ENCODE data around the gene TSPAN15. TPM values are rescaled to one million over a fixed set of nuclear protein-coding genes. Genes with fewer than 3 reads are reported as not detected.

Gene TSPAN15
- total and polyA plus RNA-seq, 2 of the 4 experiments (the other 2 are of a cell fraction) = 0.48 TPM; not detected in 1

- Histone ChIP-seq H4K5ac (ENCODE audit: low read depth, low read length) (no peak overlapping the region), H3K9me3 (ENCODE audit: control insufficient read depth, insufficient read depth, low read length) (no peaks in the 10 kb centered on the region), H3K36me3 (ENCODE audit: control insufficient read depth, insufficient read depth, low read length) (no peaks in the 10 kb centered on the region), H2AK5ac (ENCODE audit: low read depth, low read length) (no peak overlapping the region), H3K9me1 (ENCODE audit: insufficient read depth, low read length) (peaks cover 9% of the 10 kb centered on the region), H3K23ac (ENCODE audit: low read depth, low read length) (no peak overlapping the region), H3K18ac (ENCODE audit: low read depth, low read length) (no peak overlapping the region), H2AK9ac (replicated peaks; ENCODE audit: low read depth, low read length, poor library complexity) (no peak overlapping the region), H4K20me1 (ENCODE audit: insufficient read depth, low read length) (no peaks in the 10 kb centered on the region), H3K9ac (ENCODE audit: low read depth, low read length) (no peak overlapping the region), H2AFZ (replicated peaks; ENCODE audit: low read length, poor library complexity) (no peak overlapping the region), H2BK5ac (ENCODE audit: low read depth, low read length, poor library complexity, severe bottlenecking) (no peak overlapping the region), H3K79me1 (ENCODE audit: low read depth in 1 of 2, low read length in 2 of 2) (no peaks in the 10 kb centered on the region), H3K27ac (ENCODE audit: insufficient read depth, low read length) (no peak overlapping the region), H3K4me2 (ENCODE audit: low read depth, low read length) (no peak overlapping the region), H3K4me3 (ENCODE audit: insufficient read depth, low read depth, low read length) (no peak overlapping the region), H2BK15ac (ENCODE audit: low read depth, low read length) (no peak overlapping the region), H3K14ac (replicated peaks; ENCODE audit: low read depth, low read length) (no peak overlapping the region), H2BK120ac (ENCODE audit: low read depth, low read length) (no peak overlapping the region), H3K56ac (ENCODE audit: extremely low read depth, insufficient read depth, low read length) (no peak overlapping the region), H4K8ac (ENCODE audit: low read depth in 2 of 2, low read length in 2 of 2) (no peak overlapping the region), H4K91ac (ENCODE audit: insufficient read depth, low read depth, low read length) (no peak overlapping the region), H2BK20ac (ENCODE audit: low read depth, low read length) (no peak overlapping the region), H3K4me1 (ENCODE audit: control insufficient read depth, insufficient read depth, low read length) (peaks cover 8% of the 10 kb centered on the region), H3K4ac (ENCODE audit: low read depth, low read length) (no peak overlapping the region), H3K27me3 (ENCODE audit: control insufficient read depth, insufficient read depth, low read length) (peaks cover 49% of the 10 kb centered on the region)
- ATAC-seq (ENCODE audit: low read depth) = no peak
- dilution Hi-C loops (cut with HindIII; ENCODE audit: low sequenced_read_pairs, unreplicated experiment) = no loop called here
- intact Hi-C loops (cut with micrococcal nuclease) = no loop called here
- DNase-seq = no peak
- ChIA-PET POLR2A (ENCODE audit: unreplicated experiment) (no interaction called here), CTCF (no interaction called here)
- in situ Hi-C loops (cut with MboI; ENCODE audit: low sequenced_read_pairs) = no loop called here
- TF ChIP-seq RFX5 (IDR thresholded peaks at IDR 0.05; ENCODE audit: low read depth, low read length) (no peak), BHLHE40 (IDR thresholded peaks at IDR 0.05; ENCODE audit: low read depth, low read length) (no peak), ELK1 (IDR thresholded peaks at IDR 0.05; ENCODE audit: borderline replicate concordance, low read depth, low read length) (no peak), RAD21 (IDR thresholded peaks at IDR 0.05; ENCODE audit: low read length) (no peak), FOS (IDR thresholded peaks at IDR 0.05; ENCODE audit: low read depth, low read length) (no peak), MXI1 (IDR thresholded peaks at IDR 0.05; ENCODE audit: borderline replicate concordance, low read depth, low read length) (no peak), RCOR1 (IDR thresholded peaks at IDR 0.05; ENCODE audit: insufficient replicate concordance, low read length) (no peak), POLR2A (IDR thresholded peaks at IDR 0.05; ENCODE audit: low read depth, low read length) (no peak), MAFK (IDR thresholded peaks at IDR 0.05; ENCODE audit: low read depth, low read length) (no peak), MAZ (IDR thresholded peaks at IDR 0.05; ENCODE audit: borderline replicate concordance, low read depth, low read length) (no peak), SMC3 (IDR thresholded peaks at IDR 0.05; ENCODE audit: low read depth, low read length) (no peak)
- TF ChIP-seq, protein P1, sequence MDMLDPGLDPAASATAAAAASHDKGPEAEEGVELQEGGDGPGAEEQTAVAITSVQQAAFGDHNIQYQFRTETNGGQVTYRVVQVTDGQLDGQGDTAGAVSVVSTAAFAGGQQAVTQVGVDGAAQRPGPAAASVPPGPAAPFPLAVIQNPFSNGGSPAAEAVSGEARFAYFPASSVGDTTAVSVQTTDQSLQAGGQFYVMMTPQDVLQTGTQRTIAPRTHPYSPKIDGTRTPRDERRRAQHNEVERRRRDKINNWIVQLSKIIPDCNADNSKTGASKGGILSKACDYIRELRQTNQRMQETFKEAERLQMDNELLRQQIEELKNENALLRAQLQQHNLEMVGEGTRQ (IDR thresholded peaks at IDR 0.05; ENCODE audit: low read depth, low read length) = no peak
- BruUV-seq (replicated peaks) = no TSS peak
- WGBS, 2 experiments (ENCODE audit: extremely low coverage in 2 of 2, insufficient read length in 1 of 2) = 33% methylated on average over 1 of the region's 8 CpGs; no CpG with 5 or more reads in 1 of the 2 experiments
Observed at GRCh38 chr10:69477968-69478597, 26.8 kb downstream of the TSPAN15 start.
